Breast epithelium (tissue), 3 donors: ENCODE measurements around the gene ADD2.

Experiments
- POLR2A ChIP-seq: fragments of 450-650 bp; IDR thresholded peaks from one replicate; pipeline ENCODE4 v1.6.1; 2016; ENCODE audit warnings: antibody characterized with exemption, mild to moderate bottlenecking, moderate library complexity
- POLR2AphosphoS5 ChIP-seq, 3 donors: sonication (generic); formaldehyde crosslinking; IDR thresholded peaks; one replicate each; pipeline ENCODE4 v1.6.1; 2017; ENCODE audit warnings: antibody characterized with exemption in 3 of 3
- TF ChIP-seq, protein P1 (sequence below), 3 donors: fragments of 450-650 bp; IDR thresholded peaks; one replicate each; pipeline ENCODE4 v1.5.1; 2016 to 2017; ENCODE audit warnings: antibody characterized with exemption in 3 of 3, mild to moderate bottlenecking in 3 of 3, moderate library complexity in 3 of 3

DNA sequence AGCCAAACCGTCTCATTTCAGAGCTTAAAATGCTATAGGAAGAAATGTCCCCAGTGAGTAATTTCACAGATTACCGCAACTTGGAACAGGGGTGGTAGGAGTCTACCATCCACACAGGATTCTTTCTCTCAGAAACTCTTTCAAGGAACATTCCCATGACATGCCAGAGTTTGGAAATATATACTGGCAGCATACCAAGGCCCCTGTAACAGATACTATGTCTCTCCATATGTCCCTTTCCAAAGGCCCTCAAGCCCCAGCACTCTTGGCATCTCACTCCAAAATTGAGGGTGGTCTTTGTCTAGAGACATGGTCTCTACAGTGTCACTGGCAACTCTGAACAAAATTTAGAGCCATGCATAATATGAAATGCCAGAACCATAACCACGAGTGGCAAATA is 11.5 kb upstream of the ADD2 start:
- TF ChIP-seq, protein P1, sequence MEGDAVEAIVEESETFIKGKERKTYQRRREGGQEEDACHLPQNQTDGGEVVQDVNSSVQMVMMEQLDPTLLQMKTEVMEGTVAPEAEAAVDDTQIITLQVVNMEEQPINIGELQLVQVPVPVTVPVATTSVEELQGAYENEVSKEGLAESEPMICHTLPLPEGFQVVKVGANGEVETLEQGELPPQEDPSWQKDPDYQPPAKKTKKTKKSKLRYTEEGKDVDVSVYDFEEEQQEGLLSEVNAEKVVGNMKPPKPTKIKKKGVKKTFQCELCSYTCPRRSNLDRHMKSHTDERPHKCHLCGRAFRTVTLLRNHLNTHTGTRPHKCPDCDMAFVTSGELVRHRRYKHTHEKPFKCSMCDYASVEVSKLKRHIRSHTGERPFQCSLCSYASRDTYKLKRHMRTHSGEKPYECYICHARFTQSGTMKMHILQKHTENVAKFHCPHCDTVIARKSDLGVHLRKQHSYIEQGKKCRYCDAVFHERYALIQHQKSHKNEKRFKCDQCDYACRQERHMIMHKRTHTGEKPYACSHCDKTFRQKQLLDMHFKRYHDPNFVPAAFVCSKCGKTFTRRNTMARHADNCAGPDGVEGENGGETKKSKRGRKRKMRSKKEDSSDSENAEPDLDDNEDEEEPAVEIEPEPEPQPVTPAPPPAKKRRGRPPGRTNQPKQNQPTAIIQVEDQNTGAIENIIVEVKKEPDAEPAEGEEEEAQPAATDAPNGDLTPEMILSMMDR (IDR thresholded peaks at IDR 0.05): no peak
- TF ChIP-seq POLR2A (no peak), POLR2AphosphoS5 (IDR thresholded peaks at IDR 0.05) (no peak)
